SW 1271 (cell line): ENCODE measurements around the gene TBC1D22B.

Experiments
- DNase-seq, 2 experiments: peaks; one replicate each; lab custom pipeline; 2025; lab: John Stamatoyannopoulos, UW

Gene TBC1D22B

DNA sequence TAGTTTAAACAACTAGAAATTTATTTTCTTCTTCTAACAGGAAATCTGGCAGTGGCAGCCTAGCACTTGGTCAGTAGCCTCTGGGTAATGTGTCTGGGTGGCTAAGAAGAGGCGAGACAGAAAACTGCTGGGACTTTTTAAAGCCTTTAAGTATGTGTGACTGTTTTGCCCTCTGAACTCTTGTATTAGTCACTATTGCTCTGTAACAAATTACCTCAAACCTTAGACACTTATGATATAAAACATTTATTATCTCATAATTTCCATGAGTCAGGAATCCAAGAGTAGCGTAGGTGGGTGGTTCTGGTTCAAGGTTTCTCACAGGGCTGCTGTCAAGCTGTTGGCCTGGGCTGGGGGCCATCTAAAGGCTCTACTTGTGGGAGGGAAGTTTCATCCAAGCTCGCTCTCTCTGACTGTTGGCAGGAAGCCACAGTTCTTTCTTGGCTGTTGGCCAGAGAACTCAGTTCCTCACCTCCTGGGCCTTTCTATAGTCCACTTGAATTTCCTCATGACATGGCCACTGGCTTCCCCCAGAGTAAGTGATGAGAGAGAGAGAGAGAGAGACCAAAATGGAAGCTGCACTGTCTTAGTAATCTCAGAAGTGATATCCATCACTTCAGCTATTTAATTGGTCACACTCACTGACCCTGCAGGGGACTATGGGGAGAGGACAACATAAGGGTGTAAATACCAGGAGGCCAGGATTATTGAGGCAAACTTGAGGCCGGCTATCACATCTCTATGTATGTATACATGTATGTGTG, 17.4 kb upstream of the TBC1D22B start:
- DNase-seq, result peak; percentile 59 to 89

GRCh38 chr6:37241131-37241530, 16.4 kb upstream of the TBC1D22B start:
- no peak for DNase-seq

DNA sequence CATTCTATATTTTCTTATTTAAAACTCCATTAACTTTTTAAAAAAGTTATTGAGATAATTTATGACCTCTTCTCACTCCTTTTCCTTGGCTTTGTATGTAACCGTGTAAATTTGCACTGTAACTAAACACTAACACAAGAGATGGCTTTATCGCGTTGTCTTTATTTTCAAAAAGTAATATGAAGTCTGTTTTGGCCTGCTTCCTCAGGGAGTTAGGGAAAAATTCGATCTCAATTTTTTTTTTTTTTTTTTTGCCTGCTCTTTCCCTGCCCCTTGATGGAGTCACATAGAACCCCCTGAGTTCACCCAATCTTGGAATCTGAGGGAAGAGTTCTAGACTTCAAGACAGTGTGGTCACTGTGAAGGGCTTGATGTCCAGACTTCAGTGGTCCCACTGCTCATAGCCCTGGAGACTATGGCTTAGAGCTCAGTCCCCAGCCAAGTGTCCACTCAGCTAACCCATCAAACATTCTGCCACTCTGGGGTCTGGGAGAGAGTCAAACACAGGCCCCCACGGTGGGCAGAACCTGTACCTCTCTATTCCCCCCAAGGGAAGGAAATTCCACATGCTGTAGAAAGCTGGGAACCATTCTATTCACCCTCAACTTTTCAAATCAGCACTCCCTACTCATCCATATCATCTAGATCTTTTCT, 15.7 kb upstream of the TBC1D22B start:
- no peak for DNase-seq

DNA sequence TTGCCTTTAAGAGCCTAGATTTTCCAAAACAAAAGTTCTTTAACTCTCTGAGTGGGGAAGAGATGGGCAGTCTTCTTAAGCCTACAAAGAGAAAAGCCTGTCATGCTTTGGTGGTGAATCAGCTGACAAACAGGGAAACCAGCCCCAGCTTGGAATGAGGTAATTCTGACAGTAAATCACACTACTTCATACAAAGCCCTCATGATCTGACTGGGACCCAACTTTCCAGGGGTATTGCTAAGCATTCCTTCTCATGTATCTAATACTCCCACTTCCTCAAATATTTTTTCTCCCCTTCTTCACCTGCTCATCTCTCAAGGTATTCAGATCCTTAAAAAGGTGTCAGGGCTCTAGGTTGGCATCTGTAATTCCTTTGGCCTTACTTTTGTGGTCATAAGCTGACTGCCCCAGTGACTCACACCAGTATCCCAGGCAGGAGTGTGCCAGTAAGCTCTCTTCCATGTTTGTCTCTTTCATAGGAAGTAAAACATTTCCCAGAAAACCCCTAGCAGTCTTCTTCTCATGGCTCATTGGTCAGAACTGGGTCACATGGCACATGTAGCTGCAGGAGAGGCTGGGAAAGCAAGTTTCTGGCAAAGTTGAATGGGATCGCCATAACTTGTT, 15.0 kb upstream of the TBC1D22B start:
- DNase-seq, result peak; percentile 69 to 91

- DNase-seq, result no peak
Measured at GRCh38 chr6:37243131-37243815, 14.3 kb upstream of the TBC1D22B start.

DNA sequence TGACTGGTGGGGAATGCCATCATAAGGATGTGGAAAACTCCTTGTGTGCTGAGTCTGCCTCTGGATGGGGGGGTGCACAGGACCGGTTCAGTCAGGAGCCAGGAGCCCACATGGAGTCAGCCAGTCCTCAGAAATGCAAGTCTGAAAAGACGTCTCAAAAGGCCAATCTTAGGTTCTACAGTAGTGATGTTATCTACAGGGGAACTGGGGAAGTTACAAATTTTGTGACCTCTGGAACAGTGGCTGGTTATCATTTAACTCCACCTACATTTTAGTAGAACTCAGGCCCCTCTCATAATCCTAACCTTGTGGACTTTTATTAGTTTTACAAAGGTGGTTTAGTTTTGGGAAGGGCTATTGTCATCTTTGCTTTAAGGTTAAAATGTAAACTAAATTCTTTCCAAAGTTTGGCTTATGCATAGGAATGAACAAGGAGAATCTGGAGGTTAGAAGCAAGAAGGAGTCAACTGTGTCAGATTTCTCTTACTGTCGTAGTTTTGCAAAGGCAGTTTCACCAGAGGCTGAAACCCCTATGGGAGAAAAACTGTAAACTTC, 13.7 kb upstream of the TBC1D22B start:
- DNase-seq, result no peak

DNA sequence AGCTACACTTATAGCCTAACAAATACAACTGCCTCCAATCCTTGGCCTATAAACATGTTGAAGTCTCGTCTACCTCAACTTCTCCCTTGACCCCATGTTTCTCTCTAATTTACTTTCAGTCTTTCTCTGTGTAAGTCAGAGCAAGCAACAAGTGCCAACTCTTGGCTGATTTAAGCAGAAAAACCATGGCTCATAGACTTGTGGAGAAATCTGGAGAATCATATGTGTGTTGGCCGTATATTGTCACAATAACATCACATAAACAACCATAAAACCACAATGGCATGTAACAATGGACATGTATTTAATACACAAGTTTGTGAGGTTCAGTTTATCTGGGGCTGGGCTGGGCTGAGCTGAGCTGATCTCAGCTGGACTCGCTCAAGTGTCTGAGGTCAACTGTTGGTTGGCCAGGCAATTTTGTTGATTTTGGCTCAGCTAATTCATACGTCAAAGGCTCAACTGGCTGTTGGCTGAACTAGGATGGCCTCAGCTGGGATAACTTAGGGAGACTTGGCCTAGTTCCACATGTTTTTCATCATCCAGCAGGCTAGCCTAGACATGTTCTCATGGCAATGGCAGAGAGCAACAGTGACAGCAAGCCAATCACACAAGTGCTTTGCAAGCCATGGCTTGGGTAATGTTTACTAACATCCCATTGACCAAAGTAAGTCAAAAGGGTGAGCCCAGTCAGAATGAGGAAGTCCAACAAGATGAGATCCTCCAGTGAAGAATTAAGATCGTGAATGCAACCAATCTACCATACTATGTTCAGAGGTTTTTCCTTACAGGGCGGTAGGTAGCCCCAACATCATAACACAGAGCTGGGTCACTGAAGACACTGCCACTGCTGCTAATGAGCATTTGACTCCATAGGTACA, 12.9 kb upstream of the TBC1D22B start:
- DNase-seq, result no peak

DNA sequence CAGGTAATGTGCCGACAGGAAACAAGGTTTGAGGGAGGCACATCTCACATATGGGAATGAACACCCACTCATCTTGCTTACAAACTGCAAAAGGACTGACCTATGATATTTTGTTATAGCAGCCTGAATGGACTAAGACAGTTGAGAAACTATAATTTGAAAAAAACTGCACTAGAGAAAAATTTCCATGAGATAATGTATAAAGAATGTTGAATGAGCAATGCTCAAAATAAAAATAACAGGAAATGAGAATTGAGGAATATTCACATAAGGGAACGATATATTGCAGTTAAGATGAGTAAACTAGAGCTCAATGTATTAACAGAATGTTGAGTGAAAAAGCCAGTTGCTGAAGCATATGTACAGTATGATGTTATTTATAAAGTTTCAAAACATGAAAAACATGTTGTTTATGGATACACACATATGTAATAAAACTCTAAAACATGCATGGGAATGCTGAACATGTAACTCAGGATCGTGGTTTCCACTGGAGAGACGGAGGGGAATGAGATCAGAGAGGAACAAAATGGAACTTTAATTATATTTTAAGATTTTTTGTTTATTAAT, 6.3 kb upstream of the TBC1D22B start:
- DNase-seq, result peak in 1 of 2 experiments; percentile 15

- no peak for DNase-seq
Measured at GRCh38 chr6:37253486-37254007, 4.0 kb upstream of the TBC1D22B start.

DNA sequence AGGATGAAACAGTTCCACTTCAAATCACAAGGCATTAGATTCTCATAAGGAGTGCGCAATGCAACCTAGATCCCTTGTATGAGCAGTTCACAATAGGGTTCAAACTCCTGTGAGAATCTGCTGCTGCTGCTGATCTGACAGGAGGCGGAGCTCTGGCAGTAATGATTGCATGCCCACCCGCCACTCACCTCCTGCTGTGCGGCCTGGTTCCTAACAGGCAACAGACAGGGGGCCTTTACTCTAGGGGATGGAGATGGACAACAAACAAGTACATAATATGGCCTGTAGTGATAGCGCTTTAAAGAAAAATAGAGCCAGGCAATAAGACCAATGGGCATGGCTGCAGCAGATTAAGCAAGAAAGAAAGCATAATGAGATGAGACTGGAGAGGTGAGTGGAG, 2.7 kb upstream of the TBC1D22B start:
- no peak for DNase-seq

GRCh38 chr6:37256692-37257319, 766 bp upstream of the TBC1D22B start:
- no peak for DNase-seq

GRCh38 chr6:37257320-37257633, 295 bp upstream of the TBC1D22B start:
- no peak for DNase-seq

- DNase-seq, result peak in 1 of 2 experiments; percentile 49
Measured at GRCh38 chr6:37258405-37259105, 983 bp downstream of the TBC1D22B start.

- DNase-seq, result no peak
Measured at GRCh38 chr6:37259191-37259590, 1.6 kb downstream of the TBC1D22B start.

GRCh38 chr6:37260040-37260439, 2.5 kb downstream of the TBC1D22B start:
- no peak for DNase-seq

GRCh38 chr6:37260444-37260843, 2.9 kb downstream of the TBC1D22B start:
- no peak for DNase-seq

DNA sequence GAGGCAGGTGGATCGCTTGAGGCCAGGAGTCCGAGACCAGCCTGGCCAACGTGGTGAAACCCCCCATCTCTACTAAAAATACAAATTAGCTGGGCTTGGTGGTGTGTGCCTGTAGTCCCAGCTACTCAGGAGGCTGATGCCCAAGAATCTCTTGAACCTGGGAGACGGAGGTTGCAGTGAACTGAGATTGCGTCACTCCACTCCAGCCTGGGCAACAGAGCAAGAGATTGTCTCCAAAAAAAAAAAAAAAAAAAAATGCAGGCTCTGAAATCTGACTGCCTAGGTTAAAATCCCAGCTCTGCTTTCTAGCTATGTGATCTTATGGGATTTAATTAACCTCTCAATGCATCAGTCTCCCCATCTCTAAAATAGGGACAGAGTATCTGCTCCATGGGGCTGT, 3.6 kb downstream of the TBC1D22B start:
- DNase-seq, result no peak

- no peak for DNase-seq
Measured at GRCh38 chr6:37262446-37263026, 5.0 kb downstream of the TBC1D22B start.

DNA sequence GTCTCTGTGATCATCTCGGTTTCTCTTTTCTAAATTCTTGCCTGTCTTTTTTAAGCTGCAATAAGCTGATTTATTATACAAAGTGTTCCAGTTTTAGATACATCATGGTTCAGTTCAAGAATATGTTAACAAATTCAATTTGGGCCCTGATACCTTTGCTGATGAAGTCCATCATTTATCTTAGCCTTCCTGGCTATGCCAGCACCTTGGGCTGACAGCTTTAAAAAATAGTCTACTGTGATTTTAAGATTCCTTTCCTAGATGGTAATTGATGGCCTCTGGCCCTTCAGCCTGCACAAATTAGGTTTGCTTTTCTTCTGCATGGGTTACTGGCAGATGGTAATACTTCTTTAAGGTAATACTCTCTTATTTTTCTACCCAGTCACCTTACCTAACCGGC, 7.4 kb downstream of the TBC1D22B start:
- no peak for DNase-seq
